WTC11 (cell line): ENCODE results near the gene RPL9. TPM values are rescaled to one million over a fixed set of nuclear protein-coding genes. Genes with fewer than 3 reads are reported as not detected.
A peak's percentile ranks its signal among the peaks of the same experiment; 100 is the strongest.

ENCODE experiments used
- ATAC-seq: fragments of 200-7000 bp; cut with Tn5 transposase; 2 replicates; pipeline ENCODE4 v1.10.0; 2021; ENCODE audit warnings: mild to moderate bottlenecking, moderate library complexity
- CTCF ChIA-PET: fragments of 300-600 bp; sonication (Branson Sonifier 250); formaldehyde crosslinking; loops from one replicate; lab custom pipeline; 2021; ENCODE audit warnings: antibody characterized with exemption; lab: Charles Lee
- POLR2A ChIA-PET: fragments of 350-600 bp; sonication (Branson Sonifier 250); formaldehyde crosslinking; loops from one replicate; lab custom pipeline; 2021; ENCODE audit warnings: antibody characterized with exemption; lab: Charles Lee
- DNase-seq: peaks from one replicate; pipeline ENCODE4 v3.0.0; 2021; ENCODE audit warnings: low spot score
- H3K27ac Mint-ChIP-seq: 2 replicates; pipeline ENCODE4 v1.8.0; 2021; ENCODE audit warnings: mixed read lengths
- H3K27me3 Mint-ChIP-seq: 2 replicates; pipeline ENCODE4 v1.8.0; 2021; ENCODE audit warnings: low read depth, mild to moderate bottlenecking, moderate library complexity, mixed read lengths
- H3K36me3 Mint-ChIP-seq: 2 replicates; pipeline ENCODE4 v1.8.0; 2021; ENCODE audit warnings: mixed read lengths
- H3K4me1 Mint-ChIP-seq: 2 replicates; pipeline ENCODE4 v1.8.0; 2022; ENCODE audit warnings: mixed read lengths
- H3K4me3 Mint-ChIP-seq: 2 replicates; pipeline ENCODE4 v1.8.0; 2021; ENCODE audit warnings: mild to moderate bottlenecking, moderate library complexity, mixed read lengths
- H3K9me3 Mint-ChIP-seq: 2 replicates; pipeline ENCODE4 v1.8.0; 2021; ENCODE audit warnings: mixed read lengths
- ATF6 ChIP-seq: sonication (generic); formaldehyde crosslinking; IDR thresholded peaks from 2 replicates; pipeline ENCODE4 v1.8.1; 2023; ENCODE audit warnings: mild to moderate bottlenecking, missing genetic modification reagents
- CDX4 ChIP-seq: fragments of 250-450 bp; sonication (Bioruptor Pico); IDR thresholded peaks from 2 replicates; pipeline ENCODE4 v1.9.0; 2021; ENCODE audit warnings: moderate library complexity, mild to moderate bottlenecking, inconsistent platforms, borderline replicate concordance
- EMX1 ChIP-seq: fragments of 250-450 bp; sonication (Bioruptor Pico); IDR thresholded peaks from 2 replicates; pipeline ENCODE4 v1.8.0; 2021; ENCODE audit warnings: mild to moderate bottlenecking
- ERG ChIP-seq: fragments of 250-450 bp; sonication (Bioruptor Pico); IDR thresholded peaks from 2 replicates; pipeline ENCODE4 v1.8.0; 2021; ENCODE audit warnings: mild to moderate bottlenecking
- ETV6 ChIP-seq: sonication (generic); formaldehyde crosslinking; IDR thresholded peaks from 2 replicates; pipeline ENCODE4 v1.8.1; 2022; ENCODE audit warnings: mild to moderate bottlenecking, missing genetic modification reagents
- FOXP4 ChIP-seq: sonication (generic); formaldehyde crosslinking; IDR thresholded peaks from 2 replicates; pipeline ENCODE4 v1.8.0; 2022; ENCODE audit warnings: mild to moderate bottlenecking, missing genetic modification reagents
- GRHL2 ChIP-seq: fragments of 250-450 bp; sonication (Bioruptor Pico); IDR thresholded peaks from 2 replicates; pipeline ENCODE4 v1.8.0; 2022; ENCODE audit warnings: mild to moderate bottlenecking, moderate library complexity; ENCODE audit not compliant: insufficient replicate concordance, severe bottlenecking
- HMGA2 ChIP-seq: fragments of 250-450 bp; sonication (Bioruptor Pico); IDR thresholded peaks from 2 replicates; pipeline ENCODE4 v1.4.0; 2021; ENCODE audit warnings: mild to moderate bottlenecking, moderate library complexity
- MXD4 ChIP-seq: fragments of 250-450 bp; sonication (Bioruptor Pico); IDR thresholded peaks from 2 replicates; pipeline ENCODE4 v1.8.0; 2021; ENCODE audit warnings: mild to moderate bottlenecking, moderate library complexity, borderline replicate concordance
- NR3C1 ChIP-seq: sonication (generic); formaldehyde crosslinking; conservative IDR thresholded peaks from 2 replicates; pipeline ENCODE4 v1.8.1; 2023; ENCODE audit warnings: low read depth, mild to moderate bottlenecking, missing genetic modification reagents
- OVOL2 ChIP-seq: fragments of 250-450 bp; sonication (Bioruptor Pico); IDR thresholded peaks from 2 replicates; pipeline ENCODE4 v1.9.0; 2021; ENCODE audit warnings: mild to moderate bottlenecking, borderline replicate concordance
- RORB ChIP-seq: fragments of 250-450 bp; sonication (Bioruptor Pico); IDR thresholded peaks from 2 replicates; pipeline ENCODE4 v1.9.0; 2021; ENCODE audit warnings: mild to moderate bottlenecking
- SMAD3 ChIP-seq: sonication (generic); formaldehyde crosslinking; IDR thresholded peaks from 2 replicates; pipeline ENCODE4 v1.8.0; 2022; ENCODE audit warnings: missing genetic modification reagents, mild to moderate bottlenecking, borderline replicate concordance
- SOX15 ChIP-seq: fragments of 250-450 bp; sonication (Bioruptor Pico); IDR thresholded peaks from 2 replicates; pipeline ENCODE4 v1.9.0; 2021; ENCODE audit warnings: mild to moderate bottlenecking
- SP1 ChIP-seq: sonication (generic); formaldehyde crosslinking; conservative IDR thresholded peaks from 2 replicates; pipeline ENCODE4 v1.8.1; 2022; ENCODE audit warnings: missing genetic modification reagents
- STAT6 ChIP-seq: sonication (generic); formaldehyde crosslinking; conservative IDR thresholded peaks from 2 replicates; pipeline ENCODE4 v1.8.1; 2023; ENCODE audit warnings: mild to moderate bottlenecking, low read depth, missing genetic modification reagents, moderate library complexity
- USF1 ChIP-seq: sonication (generic); formaldehyde crosslinking; IDR thresholded peaks from 2 replicates; pipeline ENCODE4 v1.8.0; 2022; ENCODE audit warnings: mild to moderate bottlenecking, missing genetic modification reagents
- ZNF138 ChIP-seq: sonication (generic); formaldehyde crosslinking; conservative IDR thresholded peaks from 2 replicates; pipeline ENCODE4 v1.8.1; 2022; ENCODE audit warnings: mild to moderate bottlenecking, moderate library complexity, missing genetic modification reagents
- ZNF281 ChIP-seq: sonication (generic); formaldehyde crosslinking; IDR thresholded peaks from 2 replicates; pipeline ENCODE4 v1.8.0; 2023; ENCODE audit warnings: mild to moderate bottlenecking, missing genetic modification reagents
- ZNF317 ChIP-seq: sonication (generic); formaldehyde crosslinking; IDR thresholded peaks from 2 replicates; pipeline ENCODE4 v1.8.1; 2023; ENCODE audit warnings: low read depth, mild to moderate bottlenecking, moderate library complexity, missing genetic modification reagents, borderline replicate concordance
- ZNF423 ChIP-seq: fragments of 250-450 bp; sonication (Bioruptor Pico); IDR thresholded peaks from 2 replicates; pipeline ENCODE4 v2.1.2; 2022; ENCODE audit warnings: mild to moderate bottlenecking, moderate library complexity
- total RNA-seq: library from RNA; stranded (reverse); gene quantifications from 3 replicates; pipeline ENCODE4 v1.2.3, GENCODE V29; 2021

The RPL9 gene
- total RNA-seq, 1 experiment from 2014 or later = 1,191 TPM

- no peak for TF ChIP-seq ATF6 (CRISPR knock-in tag)
- TF ChIP-seq STAT6 (CRISPR knock-in tag) = no peak
- peak; percentile 60; the same call in 1 of the 2 replicates for TF ChIP-seq SMAD3
- no peak for TF ChIP-seq ZNF281 (CRISPR knock-in tag)
These were observed at the start of gene RPL9, which contains the start of gene LIAS (continued) for GRCh38 chr4:39458505-39459300.

GRCh38 chr4:39505581-39505980 is 46.9 kb upstream of the RPL9 start:
- H3K4me1 Mint-ChIP-seq = no peaks in the 10 kb centered on the region

GRCh38 chr4:39504538-39504937 is 45.8 kb upstream of the RPL9 start:
- H3K27ac Mint-ChIP-seq = no peak overlapping the region
- ATAC-seq (no peak), DNase-seq (no peak)
- no peaks in the 10 kb centered on the region for H3K4me1 Mint-ChIP-seq
- H3K9me3 Mint-ChIP-seq = no peaks in the 10 kb centered on the region
- CTCF ChIA-PET = no interaction called here
- no peak overlapping the region for H3K4me3 Mint-ChIP-seq
- H3K36me3 Mint-ChIP-seq = peaks cover 84% of the 10 kb centered on the region
- no peaks in the 10 kb centered on the region for H3K27me3 Mint-ChIP-seq
- POLR2A ChIA-PET = no interaction called here
- TF ChIP-seq EMX1 (CRISPR knock-in tag) = no peak
- TF ChIP-seq SP1 (CRISPR knock-in tag) = no peak
- no peak for TF ChIP-seq HMGA2
- no peak for TF ChIP-seq OVOL2 (CRISPR knock-in tag)
- no peak for TF ChIP-seq USF1
- TF ChIP-seq ZNF317 (CRISPR knock-in tag) = no peak
- TF ChIP-seq ZNF423 = no peak
- TF ChIP-seq ZNF138 = no peak
- no peak for TF ChIP-seq ERG (CRISPR knock-in tag)
- no peak for TF ChIP-seq FOXP4
- no peak for TF ChIP-seq CDX4
- TF ChIP-seq SOX15 (CRISPR knock-in tag) = no peak
- TF ChIP-seq NR3C1 (CRISPR knock-in tag) = no peak

More at GRCh38 chr4:39505581-39505980, 46.9 kb upstream of the RPL9 start:
- H3K27me3 Mint-ChIP-seq = no peaks in the 10 kb centered on the region
- no peaks in the 10 kb centered on the region for H3K9me3 Mint-ChIP-seq
- peaks cover 90% of the 10 kb centered on the region for H3K36me3 Mint-ChIP-seq
- no peak for ATAC-seq
- no peak overlapping the region for H3K27ac Mint-ChIP-seq
- TF ChIP-seq RORB (no peak), MXD4 (CRISPR knock-in tag) (no peak), GRHL2 (no peak), ETV6 (CRISPR knock-in tag) (no peak)
- no peak for DNase-seq
- CTCF ChIA-PET = no interaction called here
- no peak overlapping the region for H3K4me3 Mint-ChIP-seq
- POLR2A ChIA-PET = interaction anchor here (1.5 kb wide), 1 partner anchor 47 kb away, joined by 3 read pairs; the partner anchor contains the start of genes LIAS and RPL9
